Measurements from ENCODE around the gene CC2D2A.

GRCh38 chr4:15436513-15436912 lies 33.2 kb upstream of the CC2D2A start:
- TF ChIP-seq ATF3 (CRISPR knock-in tag; conservative IDR thresholded peaks at IDR 0.05): no peak
- TF ChIP-seq, protein P1, sequence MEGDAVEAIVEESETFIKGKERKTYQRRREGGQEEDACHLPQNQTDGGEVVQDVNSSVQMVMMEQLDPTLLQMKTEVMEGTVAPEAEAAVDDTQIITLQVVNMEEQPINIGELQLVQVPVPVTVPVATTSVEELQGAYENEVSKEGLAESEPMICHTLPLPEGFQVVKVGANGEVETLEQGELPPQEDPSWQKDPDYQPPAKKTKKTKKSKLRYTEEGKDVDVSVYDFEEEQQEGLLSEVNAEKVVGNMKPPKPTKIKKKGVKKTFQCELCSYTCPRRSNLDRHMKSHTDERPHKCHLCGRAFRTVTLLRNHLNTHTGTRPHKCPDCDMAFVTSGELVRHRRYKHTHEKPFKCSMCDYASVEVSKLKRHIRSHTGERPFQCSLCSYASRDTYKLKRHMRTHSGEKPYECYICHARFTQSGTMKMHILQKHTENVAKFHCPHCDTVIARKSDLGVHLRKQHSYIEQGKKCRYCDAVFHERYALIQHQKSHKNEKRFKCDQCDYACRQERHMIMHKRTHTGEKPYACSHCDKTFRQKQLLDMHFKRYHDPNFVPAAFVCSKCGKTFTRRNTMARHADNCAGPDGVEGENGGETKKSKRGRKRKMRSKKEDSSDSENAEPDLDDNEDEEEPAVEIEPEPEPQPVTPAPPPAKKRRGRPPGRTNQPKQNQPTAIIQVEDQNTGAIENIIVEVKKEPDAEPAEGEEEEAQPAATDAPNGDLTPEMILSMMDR (IDR thresholded peaks at IDR 0.05): no peak

Measured in WTC11 (cell line).